HL-60/S4 (cell line): ENCODE measurements around the gene ST6GALNAC3.

ENCODE experiments used
- in situ Hi-C: fragments of 300-500 bp; cut with MboI; formaldehyde crosslinking; loops from 2 replicates; pipeline ENCODE4 v1.14.3; 2022; ENCODE audit warnings: low sequenced_read_pairs

ST6GALNAC3 gene

GRCh38 chr1:76548513-76549100, 474.1 kb downstream of the ST6GALNAC3 start:
- in situ Hi-C loops = no loop called here

- in situ Hi-C loops = no loop called here
These were observed 479.7 kb downstream of the ST6GALNAC3 start for GRCh38 chr1:76554283-76554682.

- in situ Hi-C loops = no loop called here
These were observed 487.7 kb downstream of the ST6GALNAC3 start for GRCh38 chr1:76562292-76562691.

GRCh38 chr1:76568573-76569238, 494.2 kb downstream of the ST6GALNAC3 start:
- in situ Hi-C loops = no loop called here

GRCh38 chr1:76571248-76571647, 496.7 kb downstream of the ST6GALNAC3 start:
- in situ Hi-C loops = no loop called here

- in situ Hi-C loops = no loop called here
These were observed 497.7 kb downstream of the ST6GALNAC3 start for GRCh38 chr1:76572229-76572628.

- in situ Hi-C loops = no loop called here
These were observed 502.5 kb downstream of the ST6GALNAC3 start for GRCh38 chr1:76576876-76577524.

- in situ Hi-C loops = no loop called here
These were observed 503.1 kb downstream of the ST6GALNAC3 start for GRCh38 chr1:76577525-76578185.

- in situ Hi-C loops = no loop called here
These were observed 505.7 kb downstream of the ST6GALNAC3 start for GRCh38 chr1:76580206-76580605.

GRCh38 chr1:76581712-76582111, 507.2 kb downstream of the ST6GALNAC3 start:
- in situ Hi-C loops = no loop called here

GRCh38 chr1:76583235-76583868, 508.8 kb downstream of the ST6GALNAC3 start:
- in situ Hi-C loops = no loop called here

GRCh38 chr1:76583875-76584477, 509.4 kb downstream of the ST6GALNAC3 start:
- in situ Hi-C loops = no loop called here

- in situ Hi-C loops = no loop called here
These were observed 511.6 kb downstream of the ST6GALNAC3 start for GRCh38 chr1:76585980-76586674.

- in situ Hi-C loops = no loop called here
These were observed 512.7 kb downstream of the ST6GALNAC3 start for GRCh38 chr1:76587212-76587611.

- in situ Hi-C loops = no loop called here
These were observed 516.9 kb downstream of the ST6GALNAC3 start for GRCh38 chr1:76591461-76591860.

- in situ Hi-C loops = no loop called here
These were observed 517.4 kb downstream of the ST6GALNAC3 start for GRCh38 chr1:76591963-76592362.

- in situ Hi-C loops = no loop called here
These were observed 518.6 kb downstream of the ST6GALNAC3 start for GRCh38 chr1:76593141-76593540.

- in situ Hi-C loops = no loop called here
These were observed 519.1 kb downstream of the ST6GALNAC3 start for GRCh38 chr1:76593618-76594017.

- in situ Hi-C loops = no loop called here
These were observed 520.5 kb downstream of the ST6GALNAC3 start for GRCh38 chr1:76595024-76595423.

GRCh38 chr1:76601465-76601864, 526.9 kb downstream of the ST6GALNAC3 start:
- in situ Hi-C loops = no loop called here
